Right lobe of liver (tissue), 6 donors: Measurements from ENCODE around the gene MACROD1. TPM values are rescaled to one million over a fixed set of nuclear protein-coding genes. Genes with fewer than 3 reads are reported as not detected.
A peak's percentile ranks its signal among the peaks of the same experiment; 100 is the strongest.

Experiments
- ATAC-seq, 4 donors: fragments of 200-7000 bp; cut with Tn5 transposase; one replicate each; pipeline ENCODE4 v1.9.1; 2020; ENCODE audit warnings: mild to moderate bottlenecking in 4 of 4, moderate library complexity in 4 of 4
- DNase-seq, 3 donors: peaks; one replicate each; pipeline ENCODE4 v3.0.0-alpha.2; 2020
- H3K27ac ChIP-seq, 3 donors: fragments of 200-600 bp; one replicate each; pipeline ENCODE4 v1.8.0; 2022
- H3K27me3 ChIP-seq, 2 donors: fragments of 200-600 bp; one replicate each; pipeline ENCODE4 v1.8.0; 2022
- H3K36me3 ChIP-seq, 4 donors: fragments of 200-600 bp; sonication (generic) in 1 of 4; one replicate each; pipeline versions ENCODE4 v1.5.1 to v1.8.0; 2017 to 2022; ENCODE audit warnings: control low read depth in 1 of 4
- H3K4me1 ChIP-seq, 4 donors: fragments of 200-600 bp; sonication (generic) in 1 of 4; one replicate each; pipeline versions ENCODE4 v1.5.1 to v1.8.0; 2017 to 2022; ENCODE audit warnings: control low read depth in 1 of 4
- H3K4me3 ChIP-seq, 3 donors: fragments of 200-600 bp; one replicate each; pipeline ENCODE4 v1.8.0; 2022
- H3K9me3 ChIP-seq, 4 donors: fragments of 200-600 bp; sonication (generic) in 1 of 4; one replicate each; pipeline versions ENCODE4 v1.5.1 to v1.8.0; 2017 to 2022; ENCODE audit warnings: control low read depth in 1 of 4
- CTCF ChIP-seq, 4 donors: fragments of 200-600 bp in 3 of 4; fragments of 450-650 bp in 1 of 4; IDR thresholded peaks; one replicate each; pipeline versions ENCODE4 v1.5.1 to v1.8.0; 2016 to 2022; ENCODE audit warnings: antibody characterized with exemption in 4 of 4, mild to moderate bottlenecking in 2 of 4
- POLR2A ChIP-seq: fragments of 450-650 bp; IDR thresholded peaks from one replicate; pipeline ENCODE4 v1.6.1; 2017; ENCODE audit warnings: antibody characterized with exemption, mild to moderate bottlenecking
- WGBS: methylation state at CpG from one replicate; pipeline ENCODE4 v1.1.6; 2018; ENCODE audit warnings: low coverage, low lambda C conversion rate; ENCODE audit not compliant: insufficient coverage; ENCODE audit errors: missing lambda C conversion rate; 5-methylcytosine and 5-hydroxymethylcytosine counted together
- intact Hi-C, 2 donors: fragments of 100-400 bp; cut with DNase I; formaldehyde crosslinking; loops; one replicate each; pipeline versions ENCODE4 v1.11.2 to v1.14.1; 2022
- total RNA-seq, 6 experiments: library from RNA; depleted of rRNA in 2 of 6; stranded (reverse); fragments of >200 nt in 2 of 6; fragmentation: NEBNext Ultra II Directional in 3 of 6; extraction: Animal tissue kit (Norgen Biotek cat#: 25700) in 3 of 6; gene quantifications; one replicate each; pipeline versions ENCODE4 v1.1.0 to v1.2.4, GENCODE V29; 2016 to 2023
- donor health status: DM: no; HTN: yes; CAD: no.
- donor health status: DM: no; HTN: no; CAD: no.
- donor health status: DM: no; HTN: no; CAD: no.
- donor health status: DM: no; HTN: yes; CAD: no.
- donor health status: DM: no; HTN: yes; CAD: no.

MACROD1 gene
- total RNA-seq, 6 experiments from 2014 or later: 12.3 to 219 (median 27.8) TPM

GRCh38 chr11:64008914-64009633, 156.8 kb downstream of the MACROD1 start:
- Histone ChIP-seq H3K36me3 (no peaks in the 10 kb centered on the region), H3K4me1 (peaks cover 0 to 10% (median 3%) of the 10 kb centered on the region in 4 donors), H3K9me3 (no peaks in the 10 kb centered on the region), H3K27me3 (no peaks in the 10 kb centered on the region), H3K4me3 (no peak overlapping the region), H3K27ac (no peak overlapping the region)
- DNase-seq (no peak), ATAC-seq (no peak)
- 89% methylated on average over 13 of the region's 18 CpGs for WGBS
- TF ChIP-seq POLR2A (no peak), CTCF (IDR thresholded peaks at IDR 0.05) (no peak)
- intact Hi-C loops: no loop called here

- DNase-seq (no peak), ATAC-seq (no peak)
- Histone ChIP-seq H3K27me3 (no peaks in the 10 kb centered on the region), H3K9me3 (no peaks in the 10 kb centered on the region), H3K4me3 (peak overlapping the region in 1 of 3 donors; percentile 0), H3K36me3 (no peaks in the 10 kb centered on the region), H3K27ac (no peak overlapping the region), H3K4me1 (peaks cover 0 to 10% (median 3%) of the 10 kb centered on the region in 4 donors)
- intact Hi-C loops: no loop called here
- WGBS: 74% methylated on average over 6 of the region's 26 CpGs
- no peak for TF ChIP-seq POLR2A
- TF ChIP-seq CTCF (IDR thresholded peaks at IDR 0.05): no peak
Measured at GRCh38 chr11:64008283-64008913, 157.5 kb downstream of the MACROD1 start.

- no peaks in the 10 kb centered on the region for H3K27me3 ChIP-seq
- H3K9me3 ChIP-seq: no peaks in the 10 kb centered on the region
- peak; percentile 25 to 58 (median 36) for TF ChIP-seq CTCF (IDR thresholded peaks at IDR 0.05)
- no peak for TF ChIP-seq POLR2A
- peaks cover 0 to 10% (median 3%) of the 10 kb centered on the region in 4 donors for H3K4me1 ChIP-seq
- 9% methylated on average over 20 of the region's 40 CpGs for WGBS
- DNase-seq: peak; percentile 91 to 92 (median 91)
- ATAC-seq: peak; percentile 95 to 98 (median 96)
- intact Hi-C loops: no loop called here
- H3K4me3 ChIP-seq: peak overlapping the region in 1 of 3 donors; percentile 0
- H3K27ac ChIP-seq: no peak overlapping the region
- no peaks in the 10 kb centered on the region for H3K36me3 ChIP-seq
Measured at GRCh38 chr11:64007629-64008282, 158.2 kb downstream of the MACROD1 start.

- peak in 1 of 3 donors; percentile 35 for DNase-seq
- Histone ChIP-seq H3K27me3 (no peaks in the 10 kb centered on the region), H3K9me3 (no peaks in the 10 kb centered on the region), H3K27ac (no peak overlapping the region), H3K36me3 (no peaks in the 10 kb centered on the region), H3K4me3 (peak overlapping the region in 1 of 3 donors; percentile 0), H3K4me1 (peaks cover 0 to 10% (median 3%) of the 10 kb centered on the region in 4 donors)
- TF ChIP-seq POLR2A (no peak), CTCF (IDR thresholded peaks at IDR 0.05) (no peak)
- peak; percentile 4 to 30 (median 16) for ATAC-seq
- intact Hi-C loops: no loop called here
- 52% methylated on average over 22 of the region's 27 CpGs for WGBS
Measured at GRCh38 chr11:64007160-64007628, 158.7 kb downstream of the MACROD1 start.
